Upper lobe of left lung (tissue), 4 donors: ENCODE measurements around the gene RPEL1.

Experiments used
- EP300 ChIP-seq, 4 donors: sonication (generic); formaldehyde crosslinking; IDR thresholded peaks; one replicate each; pipeline ENCODE4 v1.5.1; 2017; ENCODE audit warnings: antibody characterized with exemption in 4 of 4, control low read depth in 2 of 4
- POLR2A ChIP-seq, 4 donors: fragments of 450-650 bp; IDR thresholded peaks; one replicate each; pipeline ENCODE4 v1.5.1; 2016 to 2017; ENCODE audit warnings: antibody characterized with exemption in 4 of 4, mild to moderate bottlenecking in 2 of 4
- POLR2AphosphoS5 ChIP-seq, 2 donors: sonication (generic); formaldehyde crosslinking; IDR thresholded peaks; one replicate each; pipeline ENCODE4 v1.5.1; 2017; ENCODE audit warnings: antibody characterized with exemption in 2 of 2
- TF ChIP-seq, protein P1 (sequence below), 6 experiments: fragments of 450-650 bp in 4 of 6; fragments of 200-600 bp in 2 of 6; sonication (generic) in 2 of 6; IDR thresholded peaks; one replicate each; pipeline ENCODE4 v1.5.1; 2016 to 2019; ENCODE audit warnings: antibody characterized with exemption in 6 of 6

GRCh38 chr10:103197174-103197573 lies 48.5 kb upstream of the RPEL1 start:
- TF ChIP-seq, protein P1, sequence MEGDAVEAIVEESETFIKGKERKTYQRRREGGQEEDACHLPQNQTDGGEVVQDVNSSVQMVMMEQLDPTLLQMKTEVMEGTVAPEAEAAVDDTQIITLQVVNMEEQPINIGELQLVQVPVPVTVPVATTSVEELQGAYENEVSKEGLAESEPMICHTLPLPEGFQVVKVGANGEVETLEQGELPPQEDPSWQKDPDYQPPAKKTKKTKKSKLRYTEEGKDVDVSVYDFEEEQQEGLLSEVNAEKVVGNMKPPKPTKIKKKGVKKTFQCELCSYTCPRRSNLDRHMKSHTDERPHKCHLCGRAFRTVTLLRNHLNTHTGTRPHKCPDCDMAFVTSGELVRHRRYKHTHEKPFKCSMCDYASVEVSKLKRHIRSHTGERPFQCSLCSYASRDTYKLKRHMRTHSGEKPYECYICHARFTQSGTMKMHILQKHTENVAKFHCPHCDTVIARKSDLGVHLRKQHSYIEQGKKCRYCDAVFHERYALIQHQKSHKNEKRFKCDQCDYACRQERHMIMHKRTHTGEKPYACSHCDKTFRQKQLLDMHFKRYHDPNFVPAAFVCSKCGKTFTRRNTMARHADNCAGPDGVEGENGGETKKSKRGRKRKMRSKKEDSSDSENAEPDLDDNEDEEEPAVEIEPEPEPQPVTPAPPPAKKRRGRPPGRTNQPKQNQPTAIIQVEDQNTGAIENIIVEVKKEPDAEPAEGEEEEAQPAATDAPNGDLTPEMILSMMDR (IDR thresholded peaks at IDR 0.05), result no peak
- TF ChIP-seq POLR2AphosphoS5 (IDR thresholded peaks at IDR 0.05), result peak; percentile 64 to 81
- TF ChIP-seq POLR2A (IDR thresholded peaks at IDR 0.05), result peak in 1 of 4 donors; percentile 63
- peak in 1 of 4 donors; percentile 56 for TF ChIP-seq EP300 (IDR thresholded peaks at IDR 0.05)
